Common myeloid progenitor, CD34-positive (primary cell): Measurements from ENCODE around the gene CYP2D6.
"Not testable (repeated sequence)": the region's sequence is repeated elsewhere in the genome, so short reads cannot be mapped to it uniquely, and the experiment has no call there.

Experiments used
- CTCF ChIA-PET: fragments of 350-600 bp; sonication (Branson Sonifier 250); formaldehyde crosslinking; loops from one replicate; lab custom pipeline; 2021; ENCODE audit warnings: antibody characterized with exemption; lab: Charles Lee
- POLR2A ChIA-PET: fragments of 350-600 bp; sonication (Branson Sonifier 250); formaldehyde crosslinking; loops from one replicate; lab custom pipeline; 2021; ENCODE audit warnings: antibody characterized with exemption; lab: Charles Lee
- DNase-seq, 3 donors: peaks; one replicate each; pipeline versions ENCODE4 v3.0.0 to v3.0.0-alpha.2; 2013
- H3K27ac ChIP-seq, 2 experiments: 1 replicate in 1 of 2; 2 replicates in 1 of 2; pipeline ENCODE4 v1.7.0; 2013; ENCODE audit warnings: inconsistent platforms in 2 of 2, low read length in 2 of 2, mild to moderate bottlenecking in 2 of 2, low read depth in 1 of 2, moderate library complexity in 1 of 2; ENCODE audit not compliant: severe bottlenecking in 2 of 2, insufficient read depth in 1 of 2, poor library complexity in 1 of 2
- H3K27me3 ChIP-seq, 5 experiments: replicated peaks in 2 of 5; 1 replicate in 3 of 5; 2 replicates in 2 of 5; pipeline versions ENCODE4 v1.6.1 to v1.7.0; 2013; ENCODE audit warnings: low read length in 4 of 5, mild to moderate bottlenecking in 2 of 5, moderate library complexity in 2 of 5, inconsistent platforms in 1 of 5; ENCODE audit not compliant: insufficient read depth in 5 of 5, control insufficient read depth in 4 of 5
- H3K36me3 ChIP-seq, 4 experiments: 1 replicate in 2 of 4; 2 replicates in 2 of 4; pipeline versions ENCODE4 v1.6.1 to v1.7.0; 2013; ENCODE audit warnings: low read length in 3 of 4, control low read depth in 1 of 4, mild to moderate bottlenecking in 1 of 4; ENCODE audit not compliant: control insufficient read depth in 4 of 4, insufficient read depth in 4 of 4
- H3K4me1 ChIP-seq, 4 experiments: 1 replicate in 3 of 4; 2 replicates in 1 of 4; pipeline versions ENCODE4 v1.6.1 to v1.7.1; 2013; ENCODE audit warnings: low read length in 3 of 4, mild to moderate bottlenecking in 3 of 4, control low read depth in 1 of 4, inconsistent platforms in 1 of 4, moderate library complexity in 1 of 4; ENCODE audit not compliant: control insufficient read depth in 4 of 4, insufficient read depth in 4 of 4; ENCODE audit errors: control extremely low read depth in 1 of 4
- H3K4me3 ChIP-seq, 7 experiments: 1 replicate in 4 of 7; 2 replicates in 3 of 7; pipeline versions ENCODE4 v1.5.1 to v1.7.0; 2013; ENCODE audit warnings: mild to moderate bottlenecking in 7 of 7, low read length in 6 of 7, moderate library complexity in 6 of 7, inconsistent platforms in 2 of 7, low read depth in 2 of 7, control low read depth in 1 of 7; ENCODE audit not compliant: insufficient read depth in 4 of 7, control insufficient read depth in 1 of 7; ENCODE audit errors: extremely low read depth in 1 of 7
- H3K9me3 ChIP-seq, 5 experiments: 1 replicate in 4 of 5; 2 replicates in 1 of 5; pipeline versions ENCODE4 v1.6.1 to v1.7.1; 2013; ENCODE audit warnings: low read length in 4 of 5, mild to moderate bottlenecking in 2 of 5, inconsistent platforms in 1 of 5, low read depth in 1 of 5, moderate library complexity in 1 of 5; ENCODE audit not compliant: control insufficient read depth in 4 of 5, insufficient read depth in 2 of 5; ENCODE audit errors: control extremely low read depth in 1 of 5
- WGBS: methylation state at CpG from one replicate; pipeline ENCODE4 v1.1.5; 2013; ENCODE audit not compliant: insufficient coverage; 5-methylcytosine and 5-hydroxymethylcytosine counted together

Gene CYP2D6

GRCh38 chr22:42114721-42115120 lies 15.9 kb downstream of the CYP2D6 start:
- CTCF ChIA-PET = no interaction called here
- 98% methylated on average over 7 of the region's 7 CpGs for WGBS
- POLR2A ChIA-PET = no interaction called here

GRCh38 chr22:42112793-42113192 lies 17.8 kb downstream of the CYP2D6 start:
- WGBS = no CpG with 5 or more reads among the region's 4 CpGs
- ChIA-PET POLR2A (interaction anchor here (0.6 kb wide), 1 partner anchor 40 kb away, joined by 3 read pairs; no protein-coding TSS in a partner anchor), CTCF (interaction anchor here (0.7 to 1.9 kb wide), 9 partner anchors 11 to 148 kb away, joined by 3 to 13 read pairs (median 6); partner anchors contain the start of gene NDUFA6)
- H3K27ac ChIP-seq, H3K36me3 ChIP-seq, H3K4me3 ChIP-seq, H3K4me1 ChIP-seq, H3K27me3 ChIP-seq: not testable (repeated sequence)
- peak; percentile 39 to 52 (median 46) for DNase-seq
- H3K9me3 ChIP-seq = peaks cover 0 to 27% (median 11%) of the 10 kb centered on the region in 5 experiments

More at GRCh38 chr22:42114721-42115120, 15.9 kb downstream of the CYP2D6 start:
- peaks cover 0 to 1% (median under 1%) of the 10 kb centered on the region in 4 experiments for H3K4me1 ChIP-seq
- H3K4me3 ChIP-seq = no peak overlapping the region
- DNase-seq = no peak
- H3K27me3 ChIP-seq = no peaks in the 10 kb centered on the region
- no peak overlapping the region for H3K27ac ChIP-seq
- peaks cover 0 to 27% (median 11%) of the 10 kb centered on the region in 5 experiments for H3K9me3 ChIP-seq
- H3K36me3 ChIP-seq = peaks cover 0 to 3% (median 0%) of the 10 kb centered on the region in 4 experiments

GRCh38 chr22:42111798-42112197 lies 18.8 kb downstream of the CYP2D6 start:
- WGBS = 100% methylated on average over 2 of the region's 4 CpGs
- no peak overlapping the region for H3K4me3 ChIP-seq
- ChIA-PET POLR2A (no interaction called here), CTCF (interaction anchor here (1.1 to 5.0 kb wide), 8 partner anchors 19 to 147 kb away, joined by 3 to 18 read pairs (median 7); partner anchors contain the start of gene NDUFA6)
- no peak for DNase-seq
- peaks cover 0 to 6% (median 0%) of the 10 kb centered on the region in 4 experiments for H3K36me3 ChIP-seq
- no peaks in the 10 kb centered on the region for H3K27me3 ChIP-seq
- H3K27ac ChIP-seq = no peak overlapping the region
- H3K4me1 ChIP-seq = no peaks in the 10 kb centered on the region
- peaks cover 0 to 30% (median 11%) of the 10 kb centered on the region in 5 experiments for H3K9me3 ChIP-seq

- WGBS = 96% methylated on average over 5 of the region's 18 CpGs
- ChIA-PET CTCF (interaction anchor here (1.6 to 5.0 kb wide), 2 partner anchors 18 to 28 kb away, joined by 3 to 18 read pairs; partner anchors contain the start of gene NDUFA6), POLR2A (no interaction called here)
- Histone ChIP-seq H3K27ac (no peak overlapping the region), H3K27me3 (no peaks in the 10 kb centered on the region), H3K9me3 (peaks cover 0 to 29% (median 13%) of the 10 kb centered on the region in 5 experiments), H3K4me1 (no peaks in the 10 kb centered on the region), H3K36me3 (peaks cover 0 to 8% (median 1%) of the 10 kb centered on the region in 4 experiments), H3K4me3 (no peak overlapping the region)
- DNase-seq = no peak
These were observed 21.8 kb downstream of the CYP2D6 start for GRCh38 chr22:42108848-42109247.

GRCh38 chr22:42104332-42104860 lies 26.2 kb downstream of the CYP2D6 start:
- 98% methylated on average over 6 of the region's 6 CpGs for WGBS
- H3K27me3 ChIP-seq, H3K4me1 ChIP-seq, DNase-seq, POLR2A ChIA-PET, H3K27ac ChIP-seq: not testable (repeated sequence)
- Histone ChIP-seq H3K36me3 (peaks cover 0 to 10% (median 1%) of the 10 kb centered on the region in 4 experiments), H3K4me3 (peak overlapping the region in 1 of 7 experiments; percentile 33), H3K9me3 (peaks cover 9 to 57% (median 26%) of the 10 kb centered on the region in 5 experiments)
- CTCF ChIA-PET = interaction anchor here (0.7 to 1.9 kb wide), 4 partner anchors 13 to 136 kb away, joined by 3 to 4 read pairs (median 3); partner anchors contain the start of gene CYP2D6

GRCh38 chr22:42101199-42101598 lies 29.4 kb downstream of the CYP2D6 start:
- no peak overlapping the region for H3K27ac ChIP-seq
- DNase-seq = peak in 2 of 3 donors; percentile 59 to 61
- no CpG with 5 or more reads among the region's 3 CpGs for WGBS
- peak overlapping the region in 1 of 7 experiments; percentile 5 for H3K4me3 ChIP-seq
- H3K9me3 ChIP-seq = peaks cover 12 to 63% (median 30%) of the 10 kb centered on the region in 5 experiments
- POLR2A ChIA-PET = interaction anchor here (0.6 kb wide), 1 partner anchor 23 kb away, joined by 4 read pairs; no protein-coding TSS in a partner anchor
- H3K4me1 ChIP-seq = no peaks in the 10 kb centered on the region
- peaks cover 0 to 16% (median 3%) of the 10 kb centered on the region in 4 experiments for H3K36me3 ChIP-seq
- no peaks in the 10 kb centered on the region for H3K27me3 ChIP-seq
- CTCF ChIA-PET = interaction anchor here (1.5 to 2.6 kb wide), 2 partner anchors 11 kb away, joined by 6 to 9 read pairs; partner anchors contain the start of gene NDUFA6

GRCh38 chr22:42091455-42091782 lies 39.2 kb downstream of the CYP2D6 start:
- whole genome bisulfite sequencing = 21% methylated on average over 4 of the region's 7 CpGs
- no peak for DNase-seq
- H3K4me3 ChIP-seq = peak overlapping the region; percentile 50 to 96 (median 82)
- H3K27me3 ChIP-seq = no peaks in the 10 kb centered on the region
- H3K27ac ChIP-seq = peak overlapping the region; percentile 78 to 97
- POLR2A ChIA-PET = no interaction called here
- H3K36me3 ChIP-seq = peaks cover under 1 to 18% (median 10%) of the 10 kb centered on the region in 4 experiments
- H3K4me1 ChIP-seq = peaks cover 2 to 21% (median 13%) of the 10 kb centered on the region in 4 experiments
- peaks cover 0 to 4% (median 0%) of the 10 kb centered on the region in 5 experiments for H3K9me3 ChIP-seq
- CTCF ChIA-PET = interaction anchor here (0.6 to 4.1 kb wide), 17 partner anchors 9 to 444 kb away, joined by 3 to 29 read pairs (median 5); partner anchors contain the start of genes NFAM1, SEPTIN3 and SMDT1
